GM19099 (cell line): Measurements from ENCODE around the gene KCNT2.

Experiments
- POLR2A ChIP-seq: IDR thresholded peaks from 3 replicates; pipeline ENCODE4 v1.6.1; 2011; ENCODE audit warnings: low read depth; ENCODE audit not compliant: insufficient read length; ENCODE audit errors: extremely low read depth

Gene KCNT2

DNA sequence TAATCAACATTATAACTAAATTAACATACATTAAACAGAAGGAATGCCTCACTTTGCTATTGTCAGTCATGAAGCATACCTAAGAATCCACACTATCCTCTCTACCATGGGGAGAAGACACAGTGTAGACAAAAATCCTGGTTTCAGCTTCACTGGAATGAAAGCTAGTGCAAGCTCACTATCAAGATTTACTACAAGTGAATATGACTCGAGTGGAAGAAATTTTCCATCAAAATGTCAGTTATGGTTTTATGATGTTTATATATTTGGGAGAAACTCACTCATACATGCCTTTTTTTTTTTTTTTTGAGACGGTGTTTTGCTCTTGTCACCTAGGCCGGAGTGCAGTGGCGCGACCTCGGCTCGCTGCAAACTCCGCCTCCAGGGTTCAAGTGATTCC lies 424.3 kb downstream of the KCNT2 start:
- TF ChIP-seq POLR2A, result no peak

- TF ChIP-seq POLR2A, result no peak
Measured at GRCh38 chr1:196181594-196181878, 426.7 kb downstream of the KCNT2 start.

DNA sequence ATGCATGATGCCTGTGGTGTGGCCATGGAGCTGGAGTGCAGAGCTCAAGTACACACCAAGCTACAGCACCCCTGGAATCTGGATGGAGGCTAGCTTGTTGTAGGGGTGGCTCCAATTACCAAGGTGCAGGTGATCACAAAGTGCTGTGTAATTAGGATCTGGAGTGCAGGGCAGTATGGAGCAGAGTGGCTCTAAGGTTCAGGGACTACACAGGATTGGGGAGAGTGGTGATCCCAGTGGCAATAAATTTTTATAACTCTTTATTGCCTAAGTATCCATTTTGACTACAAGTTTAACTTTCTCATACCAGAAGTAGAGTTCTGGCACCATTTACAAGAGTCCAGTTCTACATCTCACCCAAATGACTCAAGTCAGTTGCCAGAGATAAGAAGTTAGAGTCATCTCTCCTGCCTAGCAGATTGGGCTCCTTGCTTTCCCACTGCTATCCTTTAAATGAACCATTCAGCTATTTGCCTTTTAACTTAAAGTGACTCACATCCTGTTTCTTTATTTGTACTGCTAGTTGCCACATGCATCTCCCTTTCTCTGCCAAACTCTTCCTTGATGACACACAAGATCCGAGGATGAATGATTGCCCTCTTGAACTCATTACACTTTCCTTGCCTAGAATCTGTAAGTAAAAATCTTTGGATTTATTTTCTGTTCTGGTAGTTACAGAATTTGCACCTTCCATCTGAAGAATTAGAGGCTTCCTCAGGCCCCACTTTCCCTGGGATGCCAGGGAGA lies 427.2 kb downstream of the KCNT2 start:
- no peak for TF ChIP-seq POLR2A

- no peak for TF ChIP-seq POLR2A
Measured at GRCh38 chr1:196178083-196178635, 430.1 kb downstream of the KCNT2 start.
